ENCODE measurements around the gene CNKSR3. TPM values are rescaled to one million over a fixed set of nuclear protein-coding genes. Genes with fewer than 3 reads are reported as not detected.

CNKSR3 gene
- polyA plus RNA-seq, 1 experiment: 5.2 TPM

- Histone ChIP-seq H3K36me3 (ENCODE audit: control insufficient read depth, insufficient read depth, low read length) (no peaks in the 10 kb centered on the region), H3K27me3 (ENCODE audit: control insufficient read depth, insufficient read depth, low read length) (no peaks in the 10 kb centered on the region), H3K4me3 (ENCODE audit: low read depth, low read length) (no peak overlapping the region)
- no peak for TF ChIP-seq CTCF (IDR thresholded peaks at IDR 0.05; ENCODE audit: insufficient read depth, low read depth, low read length)
- ChIA-PET POLR2A (no interaction called here), CTCF (interaction anchor here (1.0 to 1.1 kb wide), 2 partner anchors 10 to 20 kb away, joined by 3 to 4 read pairs; no protein-coding TSS in a partner anchor)
- DNase-seq (ENCODE audit: low read depth): no peak
Observed at GRCh38 chr6:154461348-154461747, 49.1 kb downstream of the CNKSR3 start.

- H3K27me3 ChIP-seq (ENCODE audit: control insufficient read depth, insufficient read depth, low read length): no peaks in the 10 kb centered on the region
- POLR2A ChIA-PET: no interaction called here
- H3K4me3 ChIP-seq (ENCODE audit: low read depth, low read length): no peak overlapping the region
- DNase-seq (ENCODE audit: low read depth): peak; percentile 8
- no peak for TF ChIP-seq CTCF (IDR thresholded peaks at IDR 0.05; ENCODE audit: insufficient read depth, low read depth, low read length)
- CTCF ChIA-PET: interaction anchor here (1.0 to 1.6 kb wide), 4 partner anchors 11 to 24 kb away, joined by 3 to 4 read pairs (median 3); no protein-coding TSS in a partner anchor
- no peaks in the 10 kb centered on the region for H3K36me3 ChIP-seq (ENCODE audit: control insufficient read depth, insufficient read depth, low read length)
Observed at GRCh38 chr6:154460306-154461071, 50.0 kb downstream of the CNKSR3 start.

GRCh38 chr6:154459513-154459912 is 51.0 kb downstream of the CNKSR3 start:
- ChIA-PET POLR2A (no interaction called here), CTCF (interaction anchor here (0.9 to 1.6 kb wide), 3 partner anchors 11 to 25 kb away, joined by 3 read pairs; no protein-coding TSS in a partner anchor)
- Histone ChIP-seq H3K27me3 (ENCODE audit: control insufficient read depth, insufficient read depth, low read length) (no peaks in the 10 kb centered on the region), H3K4me3 (ENCODE audit: low read depth, low read length) (no peak overlapping the region), H3K36me3 (ENCODE audit: control insufficient read depth, insufficient read depth, low read length) (no peaks in the 10 kb centered on the region)
- DNase-seq (ENCODE audit: low read depth): no peak
- TF ChIP-seq CTCF (IDR thresholded peaks at IDR 0.05; ENCODE audit: insufficient read depth, low read depth, low read length): no peak

- Histone ChIP-seq H3K36me3 (ENCODE audit: control insufficient read depth, insufficient read depth, low read length) (no peaks in the 10 kb centered on the region), H3K27me3 (ENCODE audit: control insufficient read depth, insufficient read depth, low read length) (no peaks in the 10 kb centered on the region), H3K4me3 (ENCODE audit: low read depth, low read length) (no peak overlapping the region)
- CTCF ChIA-PET: interaction anchor here (0.9 to 1.3 kb wide), 4 partner anchors 9 to 26 kb away, joined by 3 to 5 read pairs (median 3); no protein-coding TSS in a partner anchor
- no peak for TF ChIP-seq CTCF (IDR thresholded peaks at IDR 0.05; ENCODE audit: insufficient read depth, low read depth, low read length)
- POLR2A ChIA-PET: interaction anchor here (0.7 kb wide), 1 partner anchor 18 kb away, joined by 7 read pairs; no protein-coding TSS in a partner anchor
- peak; percentile 24 for DNase-seq (ENCODE audit: low read depth)
Observed at GRCh38 chr6:154458565-154459470, 51.7 kb downstream of the CNKSR3 start.

- no peak for DNase-seq (ENCODE audit: low read depth)
- Histone ChIP-seq H3K27me3 (ENCODE audit: control insufficient read depth, insufficient read depth, low read length) (no peaks in the 10 kb centered on the region), H3K36me3 (ENCODE audit: control insufficient read depth, insufficient read depth, low read length) (no peaks in the 10 kb centered on the region), H3K4me3 (ENCODE audit: low read depth, low read length) (no peak overlapping the region)
- ChIA-PET CTCF (interaction anchor here (1.2 kb wide), 1 partner anchor 8 kb away, joined by 3 read pairs; no protein-coding TSS in a partner anchor), POLR2A (no interaction called here)
- TF ChIP-seq CTCF (IDR thresholded peaks at IDR 0.05; ENCODE audit: insufficient read depth, low read depth, low read length): no peak
Observed at GRCh38 chr6:154457881-154458284, 52.6 kb downstream of the CNKSR3 start.

All from BJ (cell line).